SK-N-SH (cell line): Measurements from ENCODE around the gene NCS1. TPM values are rescaled to one million over a fixed set of nuclear protein-coding genes. Genes with fewer than 3 reads are reported as not detected.

ENCODE experiments used
- CTCF ChIA-PET: fragments of 300-600, 350-600 bp; formaldehyde crosslinking; extraction: SDS; loops from one replicate; lab custom pipeline; 2021; lab: Yijun Ruan, JAX
- POLR2A ChIA-PET: fragments of 350-600 bp; sonication (Branson Sonifier 250); formaldehyde crosslinking; extraction: SDS; loops from one replicate; lab custom pipeline; 2020; ENCODE audit warnings: antibody characterized with exemption, inconsistent platforms; lab: Yijun Ruan, JAX
- DNase-seq: peaks from one replicate; pipeline ENCODE4 v3.0.0; 2012
- H2AFZ ChIP-seq: fragments of 200-600 bp; sonication (generic); 2 replicates; pipeline ENCODE4 v1.8.1; 2016; ENCODE audit warnings: antibody characterized with exemption, mild to moderate bottlenecking, low read depth
- H3F3A ChIP-seq: fragments of 200-600 bp; sonication (generic); replicated peaks from 2 replicates; pipeline ENCODE3; 2016; ENCODE audit warnings: antibody characterized with exemption, mild to moderate bottlenecking; ENCODE audit not compliant: insufficient read depth
- H3K27ac ChIP-seq, 2 experiments: fragments of 200-500 bp in 1 of 2; fragments of 200-600 bp in 1 of 2; sonication (Bioruptor generic) in 1 of 2; sonication (generic), shearing (Covaris generic) in 1 of 2; 2 replicates each; pipeline versions ENCODE4 v1.5.1 to v1.6.1; 2014 to 2016; ENCODE audit warnings: low read depth in 2 of 2, inconsistent platforms in 1 of 2, low read length in 1 of 2, mild to moderate bottlenecking in 1 of 2, mixed read lengths in 1 of 2
- H3K27me3 ChIP-seq: fragments of 200-600 bp; sonication (generic), shearing (Covaris generic); 2 replicates; pipeline ENCODE4 v1.6.1; 2016; ENCODE audit warnings: mixed run types; ENCODE audit not compliant: insufficient read depth
- H3K36me3 ChIP-seq, 2 experiments: fragments of 200-500 bp in 1 of 2; fragments of 200-600 bp in 1 of 2; sonication (Bioruptor generic) in 1 of 2; sonication (generic) in 1 of 2; replicated peaks in 1 of 2; 2 replicates each; pipeline versions ENCODE3 to v1.5.1; 2014 to 2016; ENCODE audit warnings: low read length in 1 of 2, mild to moderate bottlenecking in 1 of 2; ENCODE audit not compliant: insufficient read depth in 2 of 2, control insufficient read depth in 1 of 2
- H3K4me1 ChIP-seq, 2 experiments: fragments of 200-500 bp in 1 of 2; fragments of 200-600 bp in 1 of 2; sonication (Bioruptor generic) in 1 of 2; sonication (generic), shearing (Covaris generic) in 1 of 2; 2 replicates each; pipeline versions ENCODE4 v1.5.1 to v1.6.1; 2014 to 2016; ENCODE audit warnings: low read depth in 1 of 2, low read length in 1 of 2, mixed run types in 1 of 2; ENCODE audit not compliant: insufficient read depth in 2 of 2, control insufficient read depth in 1 of 2
- H3K4me2 ChIP-seq: fragments of 200-600 bp; sonication (generic), shearing (Covaris generic); 2 replicates; pipeline ENCODE4 v1.6.1; 2017; ENCODE audit warnings: mixed run types
- H3K4me3 ChIP-seq, 2 experiments: fragments of 200-500 bp in 1 of 2; fragments of 200-600 bp in 1 of 2; sonication (Bioruptor generic) in 1 of 2; sonication (generic), shearing (Covaris generic) in 1 of 2; 2 replicates each; pipeline versions ENCODE4 v1.5.1 to v1.8.1; 2014 to 2016; ENCODE audit warnings: low read depth in 2 of 2, inconsistent platforms in 1 of 2, low read length in 1 of 2, mild to moderate bottlenecking in 1 of 2, mixed read lengths in 1 of 2, moderate library complexity in 1 of 2
- H3K79me2 ChIP-seq: fragments of 200-600 bp; sonication (generic); 2 replicates; pipeline ENCODE4 v1.8.1; 2017; ENCODE audit warnings: mild to moderate bottlenecking; ENCODE audit not compliant: insufficient read depth
- H3K9ac ChIP-seq: fragments of 200-600 bp; sonication (generic); 2 replicates; pipeline ENCODE4 v1.6.1; 2017; ENCODE audit warnings: mixed run types
- H3K9me2 ChIP-seq: fragments of 200-600 bp; sonication (generic); 2 replicates; pipeline ENCODE4 v1.6.1; 2017; ENCODE audit warnings: mixed run types
- H3K9me3 ChIP-seq: fragments of 200-600 bp; sonication (generic); 2 replicates; pipeline ENCODE4 v1.6.1; 2017; ENCODE audit warnings: mixed run types, mild to moderate bottlenecking, moderate library complexity
- H4K20me1 ChIP-seq: fragments of 200-600 bp; sonication (generic); 2 replicates; pipeline ENCODE4 v1.6.1; 2017; ENCODE audit warnings: mild to moderate bottlenecking, mixed run types; ENCODE audit not compliant: insufficient read depth
- FOXM1 ChIP-seq: IDR thresholded peaks from 2 replicates; pipeline ENCODE4 v1.4.0; 2012; ENCODE audit warnings: low read depth, mild to moderate bottlenecking
- GABPA ChIP-seq: IDR thresholded peaks from 2 replicates; pipeline ENCODE4 v1.4.0; 2012; ENCODE audit warnings: low read depth, mild to moderate bottlenecking
- IRF3 ChIP-seq: fragments of 150-350 bp; IDR thresholded peaks from 2 replicates; pipeline ENCODE4 v1.6.1; 2016; ENCODE audit warnings: mild to moderate bottlenecking, low read depth, low read length
- JUND ChIP-seq: IDR thresholded peaks from 2 replicates; pipeline ENCODE4 v1.4.0; 2012
- MEF2A ChIP-seq: IDR thresholded peaks from 2 replicates; pipeline ENCODE4 v1.4.0; 2012; ENCODE audit warnings: low read depth, borderline replicate concordance
- PBX3 ChIP-seq: IDR thresholded peaks from 2 replicates; pipeline ENCODE4; 2012
- RAD21 ChIP-seq: IDR thresholded peaks from 2 replicates; pipeline ENCODE4 v1.6.1; 2012; ENCODE audit warnings: mild to moderate bottlenecking, low read length
- REST ChIP-seq: IDR thresholded peaks from 2 replicates; pipeline ENCODE4 v1.6.1; 2012; ENCODE audit warnings: mild to moderate bottlenecking, low read depth, low read length, moderate library complexity
- RFX5 ChIP-seq: IDR thresholded peaks from 2 replicates; pipeline ENCODE4 v1.6.1; 2012; ENCODE audit warnings: mild to moderate bottlenecking, improper control_type of control experiment, low read length
- SMC3 ChIP-seq: IDR thresholded peaks from 2 replicates; pipeline ENCODE4 v1.6.1; 2012; ENCODE audit warnings: low read depth, low read length, improper control_type of control experiment
- TEAD4 ChIP-seq: IDR thresholded peaks from 2 replicates; pipeline ENCODE4 v1.4.0; 2012; ENCODE audit warnings: mild to moderate bottlenecking, borderline replicate concordance; ENCODE audit not compliant: insufficient read depth
- USF1 ChIP-seq: IDR thresholded peaks from 2 replicates; pipeline ENCODE4 v1.4.0; 2012; ENCODE audit warnings: low read depth, borderline replicate concordance
- YY1 ChIP-seq: IDR thresholded peaks from 2 replicates; pipeline ENCODE4 v1.4.0; 2012; ENCODE audit warnings: low read depth, mild to moderate bottlenecking
- ZBTB33 ChIP-seq: IDR thresholded peaks from 2 replicates; pipeline ENCODE4 v1.4.0; 2012; ENCODE audit warnings: low read depth, borderline replicate concordance
- WGBS: methylation state at CpG from one replicate; pipeline ENCODE4 v1.1.6; 2017; ENCODE audit warnings: low lambda C conversion rate; 5-methylcytosine and 5-hydroxymethylcytosine counted together
- polyA plus RNA-seq, 3 experiments: library from polyadenylated mRNA; depleted of rRNA; stranded (reverse); fragments of >200 nt; gene quantifications; 2 replicates each; pipeline ENCODE4 v1.2.3, GENCODE V29; 2012

The NCS1 gene
- polyA plus RNA-seq, 1 of the 3 experiments (the other 2 are of a cell fraction) = 40.6 TPM

- TF ChIP-seq FOXM1 (no peak), YY1 (no peak), MEF2A (no peak), ZBTB33 (no peak), USF1 (no peak), GABPA (no peak), SMC3 (no peak)
Measured at GRCh38 chr9:130264414-130265350, 92.5 kb downstream of the NCS1 start (continued).

GRCh38 chr9:130265431-130266235, 93.4 kb downstream of the NCS1 start, which contains the start of gene HMCN2:
Gene HMCN2 (plus strand): TSS chr9:130265760. CDS start chr9:130265879, 119 bp downstream.
- Histone ChIP-seq H3K27me3 (peaks cover 48% of the 10 kb centered on the region), H3K9me2 (no peaks in the 10 kb centered on the region), H3K4me2 (peak within 1 kb of the TSS; percentile 57; the same call in 1 of the 2 replicates), H3K4me3 (peak within 1 kb of the TSS in 1 of 2 experiments; percentile 39; a peak in 2 of 4 replicates), H3K4me1 (peaks cover 0 to 32% of the 10 kb centered on the region in 2 experiments; a peak in 1 of 4 replicates), H3K9me3 (no peaks in the 10 kb centered on the region), H2AFZ (no peak within 1 kb of the TSS), H3K79me2 (no peaks in the 10 kb centered on the region), H3F3A (no peaks in the 10 kb centered on the region), H3K9ac (no peak within 1 kb of the TSS), H3K36me3 (no peaks in the 10 kb centered on the region), H4K20me1 (no peaks in the 10 kb centered on the region), H3K27ac (no peak within 1 kb of the TSS; a peak in 1 of 4 replicates)
- peak; percentile 87 for DNase-seq
- no peak for TF ChIP-seq GABPA
- no peak for TF ChIP-seq PBX3
- no peak for TF ChIP-seq RAD21
- TF ChIP-seq REST = no peak
- TF ChIP-seq IRF3 = no peak
- no peak for TF ChIP-seq TEAD4
- TF ChIP-seq RFX5 = no peak
- no peak for TF ChIP-seq JUND
- CTCF ChIA-PET = interaction anchor here (0.7 to 7.1 kb wide), 8 partner anchors 11 to 188 kb away, joined by 3 to 69 read pairs (median 4); no protein-coding TSS in a partner anchor
- POLR2A ChIA-PET = no interaction called here
- WGBS = 20% methylated on average over 1 of the region's 89 CpGs
